ENCODE measurements around the gene JARID2. TPM values are rescaled to one million over a fixed set of nuclear protein-coding genes. Genes with fewer than 3 reads are reported as not detected.

The JARID2 gene
- total RNA-seq, 1 donor from 2014 or later = 24.2 TPM

- H3K36me3 Mint-ChIP-seq (ENCODE audit: low read depth, unreplicated experiment) = peaks cover 3% of the 10 kb centered on the region
- no peak for TF ChIP-seq EZH2 (IDR thresholded peaks at IDR 0.05; ENCODE audit: insufficient read depth, low read length)
- TF ChIP-seq, protein P1, sequence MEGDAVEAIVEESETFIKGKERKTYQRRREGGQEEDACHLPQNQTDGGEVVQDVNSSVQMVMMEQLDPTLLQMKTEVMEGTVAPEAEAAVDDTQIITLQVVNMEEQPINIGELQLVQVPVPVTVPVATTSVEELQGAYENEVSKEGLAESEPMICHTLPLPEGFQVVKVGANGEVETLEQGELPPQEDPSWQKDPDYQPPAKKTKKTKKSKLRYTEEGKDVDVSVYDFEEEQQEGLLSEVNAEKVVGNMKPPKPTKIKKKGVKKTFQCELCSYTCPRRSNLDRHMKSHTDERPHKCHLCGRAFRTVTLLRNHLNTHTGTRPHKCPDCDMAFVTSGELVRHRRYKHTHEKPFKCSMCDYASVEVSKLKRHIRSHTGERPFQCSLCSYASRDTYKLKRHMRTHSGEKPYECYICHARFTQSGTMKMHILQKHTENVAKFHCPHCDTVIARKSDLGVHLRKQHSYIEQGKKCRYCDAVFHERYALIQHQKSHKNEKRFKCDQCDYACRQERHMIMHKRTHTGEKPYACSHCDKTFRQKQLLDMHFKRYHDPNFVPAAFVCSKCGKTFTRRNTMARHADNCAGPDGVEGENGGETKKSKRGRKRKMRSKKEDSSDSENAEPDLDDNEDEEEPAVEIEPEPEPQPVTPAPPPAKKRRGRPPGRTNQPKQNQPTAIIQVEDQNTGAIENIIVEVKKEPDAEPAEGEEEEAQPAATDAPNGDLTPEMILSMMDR (IDR thresholded peaks at IDR 0.05; ENCODE audit: insufficient read depth, low read depth, low read length) = no peak
- Histone ChIP-seq H3K9me3 (ENCODE audit: insufficient read depth, low read depth, low read length) (no peaks in the 10 kb centered on the region), H2AFZ (ENCODE audit: low read depth, low read length) (no peak overlapping the region), H3K4me1 (ENCODE audit: insufficient read depth, low read length) (peaks cover 3% of the 10 kb centered on the region), H3K9ac (ENCODE audit: low read length) (no peak overlapping the region), H3K4me3 (ENCODE audit: insufficient read depth, low read depth, low read length) (no peak overlapping the region), H3K4me2 (ENCODE audit: low read length) (no peak overlapping the region), H3K79me2 (ENCODE audit: insufficient read depth, low read length) (peaks cover 96% of the 10 kb centered on the region), H3K27ac (ENCODE audit: low read depth, low read length) (no peak overlapping the region), H4K20me1 (ENCODE audit: insufficient read depth, low read length) (peaks cover 96% of the 10 kb centered on the region), H3K36me3 (ENCODE audit: insufficient read depth, low read length) (no peaks in the 10 kb centered on the region), H3K27me3 (ENCODE audit: insufficient read depth, low read length) (no peaks in the 10 kb centered on the region)
- H3K9me3 Mint-ChIP-seq (ENCODE audit: unreplicated experiment) = no peaks in the 10 kb centered on the region
- peaks cover 15% of the 10 kb centered on the region for H3K4me1 Mint-ChIP-seq (ENCODE audit: low read depth, unreplicated experiment)
- FAIRE-seq = no peak
- H3K27ac Mint-ChIP-seq (ENCODE audit: unreplicated experiment) = no peak overlapping the region
- H3K27me3 Mint-ChIP-seq (ENCODE audit: low read depth, unreplicated experiment) = no peaks in the 10 kb centered on the region
- DNase-seq (ENCODE audit: low read depth) = no peak
- no peak overlapping the region for H3K4me3 Mint-ChIP-seq (ENCODE audit: unreplicated experiment)
Observed at GRCh38 chr6:15380351-15380750, 134.5 kb downstream of the JARID2 start.

DNA sequence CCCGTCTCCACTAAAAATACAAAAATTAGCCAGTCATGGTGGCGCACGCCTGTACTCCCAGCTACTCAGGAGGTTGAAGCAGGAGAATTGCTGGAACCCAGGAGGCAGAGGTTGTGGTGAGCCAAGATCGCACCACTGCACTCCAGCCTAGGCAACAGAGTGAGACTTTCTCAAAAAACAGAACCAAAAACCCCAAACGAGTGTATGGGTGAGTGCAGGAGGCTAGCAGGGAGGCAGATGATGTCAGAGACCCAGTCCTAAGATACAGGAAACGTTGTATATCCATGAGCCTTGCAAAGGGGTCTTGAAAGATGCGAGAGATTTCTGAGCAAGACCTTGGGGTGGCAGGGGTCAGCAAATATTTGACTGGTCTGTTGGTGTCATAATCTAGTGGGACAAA is 136.2 kb downstream of the JARID2 start:
- Histone ChIP-seq H2AFZ (ENCODE audit: low read depth, low read length) (no peak overlapping the region), H3K4me1 (ENCODE audit: insufficient read depth, low read length) (peaks cover 12% of the 10 kb centered on the region), H4K20me1 (ENCODE audit: insufficient read depth, low read length) (peaks cover 96% of the 10 kb centered on the region), H3K79me2 (ENCODE audit: insufficient read depth, low read length) (peaks cover 95% of the 10 kb centered on the region), H3K4me2 (ENCODE audit: low read length) (no peak overlapping the region), H3K4me3 (ENCODE audit: insufficient read depth, low read depth, low read length) (no peak overlapping the region), H3K27ac (ENCODE audit: low read depth, low read length) (no peak overlapping the region), H3K27me3 (ENCODE audit: insufficient read depth, low read length) (no peaks in the 10 kb centered on the region), H3K36me3 (ENCODE audit: insufficient read depth, low read length) (no peaks in the 10 kb centered on the region), H3K9me3 (ENCODE audit: insufficient read depth, low read depth, low read length) (no peaks in the 10 kb centered on the region), H3K9ac (ENCODE audit: low read length) (no peak overlapping the region)
- peaks cover 26% of the 10 kb centered on the region for H3K4me1 Mint-ChIP-seq (ENCODE audit: low read depth, unreplicated experiment)
- no peaks in the 10 kb centered on the region for H3K27me3 Mint-ChIP-seq (ENCODE audit: low read depth, unreplicated experiment)
- DNase-seq (ENCODE audit: low read depth) = no peak
- peaks cover 3% of the 10 kb centered on the region for H3K36me3 Mint-ChIP-seq (ENCODE audit: low read depth, unreplicated experiment)
- H3K4me3 Mint-ChIP-seq (ENCODE audit: unreplicated experiment) = no peak overlapping the region
- TF ChIP-seq, protein P1 (IDR thresholded peaks at IDR 0.05; ENCODE audit: insufficient read depth, low read depth, low read length) = no peak
- no peak for TF ChIP-seq EZH2 (IDR thresholded peaks at IDR 0.05; ENCODE audit: insufficient read depth, low read length)
- no peak overlapping the region for H3K27ac Mint-ChIP-seq (ENCODE audit: unreplicated experiment)
- no peaks in the 10 kb centered on the region for H3K9me3 Mint-ChIP-seq (ENCODE audit: unreplicated experiment)
- FAIRE-seq = no peak

GRCh38 chr6:15382712-15383111 is 136.8 kb downstream of the JARID2 start:
- Histone ChIP-seq H3K27ac (ENCODE audit: low read depth, low read length) (no peak overlapping the region), H4K20me1 (ENCODE audit: insufficient read depth, low read length) (peaks cover 96% of the 10 kb centered on the region), H3K4me2 (ENCODE audit: low read length) (no peak overlapping the region), H3K27me3 (ENCODE audit: insufficient read depth, low read length) (no peaks in the 10 kb centered on the region), H3K4me3 (ENCODE audit: insufficient read depth, low read depth, low read length) (no peak overlapping the region), H2AFZ (ENCODE audit: low read depth, low read length) (no peak overlapping the region), H3K9ac (ENCODE audit: low read length) (no peak overlapping the region), H3K79me2 (ENCODE audit: insufficient read depth, low read length) (peaks cover 96% of the 10 kb centered on the region), H3K4me1 (ENCODE audit: insufficient read depth, low read length) (peaks cover 15% of the 10 kb centered on the region), H3K36me3 (ENCODE audit: insufficient read depth, low read length) (no peaks in the 10 kb centered on the region), H3K9me3 (ENCODE audit: insufficient read depth, low read depth, low read length) (no peaks in the 10 kb centered on the region)
- Mint-ChIP-seq H3K36me3 (ENCODE audit: low read depth, unreplicated experiment) (peaks cover 3% of the 10 kb centered on the region), H3K4me3 (ENCODE audit: unreplicated experiment) (no peak overlapping the region), H3K27me3 (ENCODE audit: low read depth, unreplicated experiment) (no peaks in the 10 kb centered on the region), H3K27ac (ENCODE audit: unreplicated experiment) (no peak overlapping the region), H3K9me3 (ENCODE audit: unreplicated experiment) (no peaks in the 10 kb centered on the region), H3K4me1 (ENCODE audit: low read depth, unreplicated experiment) (peaks cover 29% of the 10 kb centered on the region)
- TF ChIP-seq EZH2 (IDR thresholded peaks at IDR 0.05; ENCODE audit: insufficient read depth, low read length) = no peak
- TF ChIP-seq, protein P1 (IDR thresholded peaks at IDR 0.05; ENCODE audit: insufficient read depth, low read depth, low read length) = no peak
- FAIRE-seq (no peak), DNase-seq (ENCODE audit: low read depth) (no peak)
